DMS53 treated with DMSO at 0.1 percent for 48 hours (cell line): ENCODE data around the gene EFCAB13.
"Not testable (repeated sequence)": the region's sequence is repeated elsewhere in the genome, so short reads cannot be mapped to it uniquely, and the experiment has no call there.

Experiments used
- DNase-seq: peaks from one replicate; lab custom pipeline; 2025; ENCODE audit not compliant: unreplicated experiment; lab: John Stamatoyannopoulos, UW

The EFCAB13 gene

DNA sequence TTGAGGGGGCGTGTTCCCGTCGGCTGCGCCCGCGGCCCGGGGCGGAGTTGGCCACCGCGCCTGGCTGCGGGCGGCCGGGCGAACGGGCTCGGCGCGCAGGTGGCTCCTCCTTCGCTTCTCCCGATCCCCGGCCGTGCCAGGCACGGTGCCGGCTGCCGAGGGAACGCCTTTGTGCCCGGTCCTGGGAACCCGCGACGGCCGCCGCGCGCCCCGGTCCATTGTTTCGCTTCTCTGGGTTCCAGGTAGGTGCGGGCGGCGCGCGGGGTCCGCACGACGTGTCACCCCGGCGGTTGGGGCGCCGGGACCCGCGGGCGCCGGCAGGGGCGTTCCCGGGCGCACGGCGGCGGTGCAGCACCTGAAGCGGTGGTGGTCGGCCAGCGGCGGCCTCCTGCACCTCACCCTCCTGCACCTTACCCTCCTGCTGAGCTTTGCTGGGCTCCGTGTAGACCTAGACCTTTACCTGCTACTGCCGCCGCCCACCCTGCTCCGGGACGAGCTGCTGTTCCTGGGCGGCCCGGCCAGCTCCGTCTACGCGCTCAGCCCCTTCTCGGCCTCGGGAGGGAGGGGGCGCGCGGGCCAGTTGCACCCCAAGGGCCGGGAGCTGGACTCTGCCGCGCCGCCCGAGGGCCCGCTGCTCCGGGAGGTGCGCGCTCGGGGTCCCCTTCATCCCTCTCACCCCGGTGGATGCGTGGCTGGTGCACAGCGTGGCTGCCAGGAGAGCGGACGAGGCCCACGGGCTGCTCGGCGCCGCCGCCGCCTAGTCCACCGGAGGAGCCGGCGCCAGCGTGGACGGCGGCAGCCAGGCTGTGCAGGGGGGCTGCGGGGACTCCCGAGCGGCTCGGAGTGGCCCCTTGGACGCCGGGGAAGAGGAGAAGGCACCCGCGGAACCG, 99.9 kb downstream of the EFCAB13 start:
- peak; percentile 52 for DNase-seq

DNA sequence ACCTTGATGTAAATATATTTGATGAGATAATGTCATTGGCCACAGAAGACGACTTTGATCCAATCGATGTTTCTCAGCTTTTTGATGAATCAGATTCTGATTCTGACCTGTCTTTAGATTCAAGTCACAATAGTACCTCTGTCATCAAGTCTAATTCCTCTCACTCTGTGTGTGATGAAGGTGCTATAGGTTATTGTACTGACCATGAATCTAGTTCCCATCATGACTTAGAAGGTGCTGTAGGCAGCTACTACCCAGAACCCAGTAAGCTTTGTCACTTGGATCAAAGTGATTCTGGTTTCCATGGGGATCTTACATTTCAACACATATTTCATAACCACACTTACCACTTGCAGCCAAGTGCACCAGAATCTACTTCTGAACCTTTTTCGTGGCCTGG, 101.5 kb downstream of the EFCAB13 start:
- not testable (repeated sequence) for DNase-seq

DNA sequence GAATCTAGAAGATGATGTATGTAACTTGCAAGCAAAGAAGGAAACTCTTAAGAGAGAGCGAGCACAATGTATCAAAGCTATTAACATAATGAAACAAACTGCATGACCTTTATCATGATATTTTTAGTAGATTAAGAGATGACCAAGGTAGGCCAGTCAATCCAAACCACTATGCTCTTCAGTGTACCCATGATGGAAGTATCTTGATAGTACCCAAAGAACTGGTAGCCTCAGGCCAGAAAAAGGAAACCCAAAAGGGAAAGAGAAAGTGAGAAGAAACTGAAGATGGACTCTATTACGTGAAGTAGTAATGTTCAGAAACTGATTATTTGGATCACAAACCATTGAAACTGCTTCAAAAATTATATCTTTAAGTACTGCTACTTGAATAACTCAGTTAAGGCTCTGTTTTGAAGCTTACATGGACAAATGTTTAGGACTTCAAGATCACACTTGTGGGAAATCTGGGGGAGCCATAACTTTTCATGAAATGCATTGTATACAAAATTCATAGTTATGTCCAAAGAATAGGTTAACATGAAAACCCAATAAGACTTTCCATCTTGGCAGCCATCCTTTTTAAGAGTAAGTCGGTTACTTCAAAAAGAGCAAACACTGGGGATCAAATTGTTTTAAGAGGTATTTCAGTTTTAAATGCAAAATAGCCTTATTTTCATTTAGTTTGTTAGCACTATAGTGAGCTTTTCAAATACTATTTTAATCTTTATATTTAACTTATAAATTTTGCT, 102.3 kb downstream of the EFCAB13 start:
- not testable (repeated sequence) for DNase-seq

DNA sequence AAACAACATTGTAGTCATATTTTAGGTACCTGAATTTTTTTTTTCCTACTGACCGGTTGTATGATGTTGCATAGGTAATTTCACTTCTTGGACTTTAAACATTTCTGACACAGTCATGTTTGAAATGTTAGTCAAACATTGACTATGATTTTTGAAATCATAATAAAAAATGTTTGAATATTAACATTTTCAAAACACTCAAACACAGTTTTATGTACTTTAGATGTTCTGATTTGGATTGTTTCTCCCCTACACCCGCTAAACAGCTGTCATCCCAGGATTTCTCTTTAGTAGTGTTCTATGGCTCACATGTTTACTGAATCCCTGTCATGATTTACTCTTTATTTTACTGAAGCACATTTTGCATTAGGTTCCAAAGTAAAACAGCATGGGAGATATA, 104.2 kb downstream of the EFCAB13 start:
- peak; percentile 52 for DNase-seq

DNA sequence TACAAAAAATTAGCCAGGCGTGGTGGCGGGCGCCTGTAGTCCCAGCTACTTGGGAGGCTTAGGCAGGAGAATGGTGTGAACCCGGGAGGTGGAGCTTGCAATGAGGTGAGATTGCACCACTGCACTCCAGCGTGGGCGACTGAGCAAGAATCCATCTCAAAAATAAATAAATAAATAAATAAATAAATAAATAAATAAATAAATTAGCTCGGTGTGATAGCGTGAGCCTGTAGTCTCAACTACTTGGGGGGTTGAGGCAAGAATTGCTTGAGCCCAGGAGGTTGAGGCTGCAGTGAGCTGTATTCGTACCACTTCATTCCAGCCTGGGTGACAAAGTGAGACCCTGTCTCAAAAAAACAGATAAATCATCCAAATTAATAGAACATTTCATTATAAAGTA, 108.5 kb downstream of the EFCAB13 start:
- DNase-seq, result not testable (repeated sequence)

DNA sequence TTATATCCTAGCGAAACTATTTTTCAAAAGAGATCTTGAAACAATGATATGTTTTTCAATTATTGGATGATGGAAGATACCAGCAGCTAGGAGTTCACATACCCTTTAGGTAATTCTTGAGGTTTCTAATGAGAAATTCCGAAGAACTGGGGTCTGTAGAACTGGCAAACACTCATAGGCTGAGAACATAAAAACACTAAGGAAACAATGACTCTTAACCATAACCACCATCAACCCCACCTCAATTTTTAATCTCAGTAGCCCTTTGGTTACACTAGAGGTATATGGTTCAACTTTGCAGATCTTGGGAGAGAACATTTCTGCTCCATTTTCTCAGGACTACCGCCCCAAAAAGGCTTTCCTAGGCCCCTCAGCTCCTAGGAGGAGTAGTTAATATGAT, 141.4 kb downstream of the EFCAB13 start:
- no peak for DNase-seq

DNA sequence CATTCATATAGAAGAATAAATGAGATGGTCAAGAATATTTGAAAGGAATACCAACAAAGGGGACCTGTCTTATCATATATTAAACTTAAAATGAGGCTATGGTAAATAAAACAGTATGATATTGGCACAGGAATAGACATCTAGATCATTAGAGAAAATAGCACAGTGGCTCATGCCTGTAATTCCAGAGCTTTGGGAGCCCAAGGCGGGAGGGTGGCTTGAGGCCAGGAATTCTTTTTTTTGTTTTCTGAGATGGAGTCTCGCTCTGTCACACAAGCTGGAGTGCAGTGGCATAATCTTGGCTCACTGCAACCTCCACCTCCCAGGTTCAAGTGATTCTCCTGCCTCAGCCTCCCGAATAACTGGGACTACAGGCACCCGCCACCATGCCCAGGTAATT, 143.2 kb downstream of the EFCAB13 start:
- not testable (repeated sequence) for DNase-seq

DNA sequence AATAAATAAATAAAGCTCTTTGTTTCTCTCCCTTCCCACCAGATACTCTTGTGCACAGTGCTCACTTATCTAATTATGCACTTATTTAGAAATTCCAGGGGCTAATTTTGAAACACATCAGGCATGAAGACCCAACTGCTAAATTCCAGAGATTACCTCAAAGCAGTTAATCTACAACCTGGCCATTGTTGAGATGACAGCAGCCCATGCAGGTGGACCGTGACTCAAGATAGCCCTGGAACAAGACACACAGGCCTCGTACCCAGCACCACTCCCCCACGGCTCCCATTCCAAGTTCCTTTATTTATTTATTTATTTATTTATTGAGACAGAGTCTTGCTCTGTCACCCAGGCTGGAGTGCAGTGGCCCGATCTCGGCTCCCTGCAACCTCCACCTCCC, 147.1 kb downstream of the EFCAB13 start:
- DNase-seq, result no peak

DNA sequence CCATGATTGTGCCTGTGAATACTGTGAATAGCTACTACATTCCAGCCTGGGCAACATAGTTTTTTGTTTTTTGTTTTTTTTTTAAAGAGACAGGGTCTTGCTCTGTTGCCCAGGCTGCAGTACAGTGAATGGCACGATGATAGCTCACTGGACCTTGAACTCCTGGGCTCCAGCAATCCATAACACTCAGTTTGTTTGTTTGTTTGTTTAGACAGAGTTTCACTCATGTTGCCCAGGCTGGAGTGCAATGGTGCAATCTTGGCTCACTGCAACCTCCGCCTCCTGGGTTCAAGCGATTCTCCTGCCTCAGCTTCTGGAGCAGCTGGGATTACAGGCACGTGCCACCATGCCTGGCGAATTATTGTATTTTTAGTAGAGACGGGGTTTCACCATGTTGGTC, 148.3 kb downstream of the EFCAB13 start:
- DNase-seq, result not testable (repeated sequence)
